ENCODE measurements around the gene TNFSF13. TPM values are rescaled to one million over a fixed set of nuclear protein-coding genes. Genes with fewer than 3 reads are reported as not detected.

TNFSF13 gene
- total RNA-seq, 2 experiments from 2014 or later = 1.0 to 1.1 TPM

DNA sequence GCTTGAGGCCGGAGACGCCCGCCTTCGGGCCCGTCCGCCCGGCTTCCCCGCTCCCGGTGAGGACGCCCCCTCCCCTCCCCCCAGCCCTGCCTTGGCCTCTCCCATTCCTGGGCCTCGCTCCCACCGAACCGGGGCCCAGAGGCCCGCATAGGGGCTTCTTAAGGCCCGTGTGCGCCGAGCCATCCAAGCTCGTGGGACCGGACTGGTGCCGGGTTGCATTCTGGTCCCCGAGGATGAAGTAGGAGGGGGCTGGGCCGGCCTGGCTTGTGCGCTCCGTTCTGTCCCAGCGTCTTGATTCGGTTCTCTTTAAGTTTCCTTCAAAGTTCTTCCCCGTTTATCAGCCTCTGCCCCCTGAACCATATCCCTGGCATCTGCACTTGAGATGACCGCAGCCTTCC, 3.7 kb downstream of the TNFSF13 start:
- CTCF ChIA-PET = interaction anchor here (2.2 to 3.1 kb wide), 6 partner anchors 9 to 126 kb away, joined by 8 to 29 read pairs (median 22); partner anchors contain the start of genes SOX15 and TMEM102

DNA sequence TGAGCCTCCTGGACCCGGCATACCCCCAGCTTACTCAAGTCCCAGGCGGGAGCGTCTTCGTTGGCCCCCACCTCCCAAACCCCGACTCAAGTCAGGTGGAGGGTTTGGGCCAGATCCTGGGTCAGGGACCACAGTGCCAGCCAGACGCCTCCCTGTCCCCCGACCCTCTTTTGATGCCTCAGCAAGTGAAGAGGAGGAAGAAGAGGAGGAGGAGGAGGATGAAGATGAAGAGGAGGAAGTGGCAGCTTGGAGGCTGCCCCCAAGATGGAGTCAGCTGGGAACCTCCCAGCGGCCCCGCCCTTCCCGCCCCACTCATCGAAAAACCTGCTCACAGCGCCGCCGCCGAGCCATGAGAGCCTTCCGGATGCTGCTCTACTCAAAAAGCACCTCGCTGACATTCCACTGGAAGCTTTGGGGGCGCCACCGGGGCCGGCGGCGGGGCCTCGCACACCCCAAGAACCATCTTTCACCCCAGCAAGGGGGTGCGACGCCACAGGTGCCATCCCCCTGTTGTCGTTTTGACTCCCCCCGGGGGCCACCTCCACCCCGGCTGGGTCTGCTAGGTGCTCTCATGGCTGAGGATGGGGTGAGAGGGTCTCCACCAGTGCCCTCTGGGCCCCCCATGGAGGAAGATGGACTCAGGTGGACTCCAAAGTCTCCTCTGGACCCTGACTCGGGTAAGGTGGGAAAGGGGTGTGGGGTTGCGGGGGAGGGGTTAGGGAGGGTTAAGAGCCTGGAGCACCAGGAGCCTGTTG, 4.7 kb downstream of the TNFSF13 start:
- POLR2A ChIA-PET = interaction anchor here (0.5 to 1.5 kb wide), 2 partner anchors 12 to 364 kb away, joined by 6 to 7 read pairs; no protein-coding TSS in a partner anchor

More for the DNA sequence above, 3.7 kb downstream of the TNFSF13 start:
- POLR2A ChIA-PET = interaction anchor here (0.6 to 1.9 kb wide), 5 partner anchors 13 to 296 kb away, joined by 5 to 10 read pairs (median 6); partner anchors contain the start of gene MPDU1

DNA sequence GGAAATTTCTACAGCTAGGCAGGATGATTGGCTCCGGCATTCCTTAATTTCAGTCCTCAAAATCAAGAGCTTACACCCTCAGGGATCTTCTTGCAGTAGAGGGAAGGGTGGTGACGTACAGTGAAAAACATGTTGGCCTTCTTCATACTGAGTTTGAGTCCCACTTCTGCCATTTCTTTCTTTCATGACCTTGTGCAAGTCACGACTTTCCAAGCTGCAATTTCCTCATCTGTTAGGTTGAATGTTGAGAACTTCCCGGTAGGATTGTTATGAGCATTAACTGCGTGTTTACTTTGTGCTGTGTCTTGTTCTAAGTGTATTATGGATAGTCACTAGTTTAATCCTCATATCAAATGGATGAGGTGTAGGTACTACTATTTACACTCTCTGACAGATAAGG, 11.0 kb downstream of the TNFSF13 start:
- ChIA-PET CTCF (interaction anchor here (2.2 to 4.2 kb wide), 2 partner anchors 9 to 20 kb away, joined by 7 to 27 read pairs; partner anchors contain the start of gene SENP3), POLR2A (no interaction called here)

More for the DNA sequence above, 4.7 kb downstream of the TNFSF13 start:
- CTCF ChIA-PET = interaction anchor here (0.6 kb wide), 1 partner anchor 65 kb away, joined by 3 read pairs; no protein-coding TSS in a partner anchor

DNA sequence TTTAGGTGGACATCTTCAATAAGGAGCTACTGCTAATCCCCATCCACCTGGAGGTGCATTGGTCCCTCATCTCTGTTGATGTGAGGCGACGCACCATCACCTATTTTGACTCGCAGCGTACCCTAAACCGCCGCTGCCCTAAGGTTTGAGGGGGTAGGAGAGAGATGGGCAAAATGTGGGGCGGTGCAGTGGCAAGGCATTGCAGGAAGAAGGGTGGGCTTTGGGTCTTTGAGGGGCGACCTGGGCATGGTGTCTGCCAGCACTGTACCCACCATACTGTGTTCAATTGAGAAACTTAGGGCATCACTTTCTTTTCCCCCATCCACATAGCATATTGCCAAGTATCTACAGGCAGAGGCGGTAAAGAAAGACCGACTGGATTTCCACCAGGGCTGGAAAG, 11.8 kb downstream of the TNFSF13 start:
- ChIA-PET CTCF (interaction anchor here (2.2 to 4.2 kb wide), 2 partner anchors 9 to 19 kb away, joined by 7 to 27 read pairs; partner anchors contain the start of gene SENP3), POLR2A (interaction anchor here (0.6 kb wide), 1 partner anchor 18 kb away, joined by 3 read pairs; no protein-coding TSS in a partner anchor)

DNA sequence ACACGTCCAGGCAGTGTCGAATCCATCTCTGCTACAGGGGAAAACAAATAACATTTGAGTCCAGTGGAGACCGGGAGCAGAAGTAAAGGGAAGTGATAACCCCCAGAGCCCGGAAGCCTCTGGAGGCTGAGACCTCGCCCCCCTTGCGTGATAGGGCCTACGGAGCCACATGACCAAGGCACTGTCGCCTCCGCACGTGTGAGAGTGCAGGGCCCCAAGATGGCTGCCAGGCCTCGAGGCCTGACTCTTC, 13.7 kb downstream of the TNFSF13 start:
- ChIA-PET POLR2A (interaction anchor here (0.6 to 2.2 kb wide), 3 partner anchors 12 to 87 kb away, joined by 3 to 8 read pairs (median 4); no protein-coding TSS in a partner anchor), CTCF (interaction anchor here (1.8 to 4.2 kb wide), 2 partner anchors 11 to 12 kb away, joined by 4 to 27 read pairs; partner anchors contain the start of genes MPDU1 and SENP3)

DNA sequence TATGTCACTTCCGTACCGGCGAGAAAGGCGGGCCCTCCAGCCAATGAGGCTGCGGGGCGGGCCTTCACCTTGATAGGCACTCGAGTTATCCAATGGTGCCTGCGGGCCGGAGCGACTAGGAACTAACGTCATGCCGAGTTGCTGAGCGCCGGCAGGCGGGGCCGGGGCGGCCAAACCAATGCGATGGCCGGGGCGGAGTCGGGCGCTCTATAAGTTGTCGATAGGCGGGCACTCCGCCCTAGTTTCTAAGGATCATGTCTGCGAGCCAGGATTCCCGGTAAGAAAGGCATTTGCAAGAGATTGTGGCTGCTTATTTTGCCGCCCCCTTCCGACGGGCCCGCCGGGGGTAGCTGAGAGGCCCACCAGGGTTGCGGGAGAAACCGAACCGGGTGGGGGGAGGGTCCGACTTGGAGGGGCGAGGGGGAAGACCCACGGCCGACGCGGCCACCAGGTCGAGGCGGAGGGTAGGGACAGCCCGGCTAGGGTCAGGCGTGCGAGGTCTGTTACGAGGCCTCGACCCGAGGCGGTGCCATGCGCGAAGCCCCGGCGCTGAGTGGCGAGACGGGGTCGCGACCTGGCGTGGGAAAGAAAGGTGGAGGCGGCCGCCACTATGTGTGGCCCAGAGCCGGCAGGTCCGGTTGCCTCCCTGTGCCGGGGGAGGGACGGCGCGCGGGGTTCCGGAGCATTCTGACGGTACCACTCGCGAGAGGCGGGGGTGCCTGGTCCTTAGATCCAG, 14.2 kb downstream of the TNFSF13 start:
- ChIA-PET POLR2A (interaction anchor here (0.6 to 3.9 kb wide), 9 partner anchors 11 to 675 kb away, joined by 3 to 29 read pairs (median 5); partner anchors contain the start of genes CTC1, MPDU1, TP53 and WRAP53), CTCF (interaction anchor here (1.8 to 4.2 kb wide), 2 partner anchors 11 to 12 kb away, joined by 4 to 27 read pairs; partner anchors contain the start of genes MPDU1 and SENP3)

DNA sequence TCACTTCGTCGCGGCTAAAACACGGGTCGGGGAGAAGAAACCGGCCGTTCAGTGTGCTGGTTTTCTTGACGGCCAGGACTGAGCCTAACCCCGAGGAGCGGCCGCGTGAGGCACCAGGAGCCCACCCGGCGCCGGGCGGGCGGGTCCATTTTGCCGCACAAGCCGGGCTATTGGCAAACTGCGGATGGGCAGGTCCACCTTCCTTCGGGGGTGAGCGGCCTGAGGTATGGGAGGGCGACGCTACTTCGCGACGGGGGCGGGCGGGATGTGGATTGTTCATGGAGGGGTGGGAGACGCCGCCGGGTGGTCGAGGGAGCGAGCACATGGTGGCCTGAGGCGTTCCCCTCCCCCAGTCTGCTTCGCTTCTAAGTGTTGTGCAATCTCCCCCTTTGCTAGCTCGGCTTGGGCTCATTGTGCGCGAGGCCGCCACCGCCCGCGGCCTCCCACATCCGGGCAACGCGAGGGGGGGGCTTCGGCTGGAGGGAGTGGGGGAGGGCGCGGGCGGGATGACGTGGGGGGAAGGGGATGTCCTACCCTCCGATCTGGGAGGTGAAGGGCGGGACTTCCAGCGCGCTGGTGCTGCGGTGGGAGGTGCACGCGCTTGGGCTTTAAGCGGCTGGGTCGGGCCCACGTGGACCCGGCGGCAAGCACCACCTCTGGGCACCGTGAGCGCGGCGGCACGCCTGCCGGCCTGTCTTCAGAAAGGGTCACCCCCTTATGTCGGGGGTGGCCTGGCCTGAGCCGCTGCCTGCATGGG, 15.0 kb downstream of the TNFSF13 start:
- POLR2A ChIA-PET = interaction anchor here (0.6 to 3.9 kb wide), 12 partner anchors 11 to 675 kb away, joined by 3 to 29 read pairs (median 4); partner anchors contain the start of genes CTC1, FXR2, MPDU1 and TP53
- CTCF ChIA-PET = interaction anchor here (1.3 to 4.2 kb wide), 5 partner anchors 11 to 16 kb away, joined by 3 to 27 read pairs (median 7); partner anchors contain the start of genes MPDU1 and SENP3

DNA sequence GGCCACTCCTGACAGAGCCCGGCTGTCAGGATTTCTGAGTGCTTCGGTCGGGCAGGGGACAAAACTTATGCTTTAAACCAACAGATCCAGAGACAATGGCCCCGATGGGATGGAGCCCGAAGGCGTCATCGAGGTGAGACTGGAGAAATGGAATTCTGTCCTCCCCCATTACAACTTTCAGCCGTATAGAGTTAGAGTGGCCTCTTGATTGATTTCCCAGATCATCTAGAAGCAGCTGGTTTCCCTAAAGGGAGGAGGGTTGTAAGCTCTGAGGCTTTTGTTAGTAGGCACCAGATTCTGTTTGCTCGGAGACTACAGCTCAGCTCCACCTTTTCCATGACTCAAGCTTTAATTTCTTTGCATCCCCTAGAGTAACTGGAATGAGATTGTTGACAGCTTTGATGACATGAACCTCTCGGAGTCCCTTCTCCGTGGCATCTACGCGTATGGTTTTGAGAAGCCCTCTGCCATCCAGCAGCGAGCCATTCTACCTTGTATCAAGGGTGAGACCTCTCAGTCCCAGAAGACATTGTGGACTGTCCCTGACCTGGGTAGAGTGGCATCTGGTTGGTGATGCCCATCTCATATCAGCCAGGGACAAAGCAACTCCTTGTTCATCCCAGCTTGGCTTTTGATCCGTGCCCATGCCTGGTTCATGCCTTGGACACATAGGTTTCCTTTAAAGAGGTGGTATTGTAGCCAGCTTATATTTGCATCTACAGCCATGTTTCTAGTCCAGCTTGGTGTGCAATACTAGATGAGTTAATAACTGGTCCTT, 15.8 kb downstream of the TNFSF13 start:
- ChIA-PET CTCF (interaction anchor here (1.3 to 3.2 kb wide), 3 partner anchors 10 to 15 kb away, joined by 3 to 21 read pairs (median 7); partner anchors contain the start of genes MPDU1 and SENP3), POLR2A (interaction anchor here (0.6 to 3.9 kb wide), 13 partner anchors 9 to 266 kb away, joined by 3 to 29 read pairs (median 3); partner anchors contain the start of genes FXR2, MPDU1, POLR2A and TP53)

DNA sequence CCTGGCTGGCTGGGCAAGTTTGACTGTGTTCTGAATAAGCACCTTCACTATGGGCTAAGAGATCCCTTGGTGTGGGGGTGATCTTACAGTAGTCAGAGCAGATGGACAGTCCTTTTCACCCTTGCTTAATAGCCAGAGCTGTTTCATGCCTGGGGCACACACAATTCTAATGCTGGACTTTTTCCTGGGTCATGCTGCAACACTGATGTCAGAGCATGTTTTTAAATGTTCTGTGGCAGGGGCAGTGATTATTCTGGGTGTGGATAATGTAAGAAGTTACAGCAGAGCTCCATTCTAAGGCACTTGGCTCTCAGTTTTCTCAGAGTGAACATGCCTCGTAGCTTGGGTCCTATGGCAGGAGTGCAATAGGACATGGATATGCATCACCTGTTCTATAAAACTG, 16.9 kb downstream of the TNFSF13 start:
- ChIA-PET POLR2A (interaction anchor here (0.5 to 3.9 kb wide), 6 partner anchors 9 to 267 kb away, joined by 3 to 29 read pairs (median 6); partner anchors contain the start of genes MPDU1, NEURL4 and SENP3), CTCF (interaction anchor here (3.2 kb wide), 1 partner anchor 14 kb away, joined by 21 read pairs; the partner anchor contains the start of gene SENP3)

DNA sequence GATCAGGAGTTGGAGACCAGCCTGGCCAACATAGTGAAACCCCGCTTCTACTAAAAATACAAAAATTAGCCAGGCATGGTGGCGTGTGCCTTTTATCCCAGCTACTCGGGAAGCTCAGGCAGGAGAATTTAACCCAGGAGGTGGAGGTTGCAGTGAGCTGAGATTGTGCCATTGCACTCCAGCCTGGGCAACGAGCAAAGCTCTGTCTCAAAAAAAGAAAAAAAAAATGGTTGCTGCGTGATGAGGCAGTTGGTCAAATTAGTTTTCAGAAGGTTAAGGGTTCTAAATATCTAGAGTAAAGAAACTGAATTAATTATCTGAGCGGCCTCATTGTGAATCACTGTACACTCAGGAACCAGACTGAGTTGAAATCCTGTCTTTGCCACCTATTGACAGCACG, 17.4 kb downstream of the TNFSF13 start:
- ChIA-PET POLR2A (interaction anchor here (0.5 to 3.9 kb wide), 6 partner anchors 8 to 267 kb away, joined by 3 to 29 read pairs (median 6); partner anchors contain the start of genes MPDU1, NEURL4 and SENP3), CTCF (interaction anchor here (1.0 to 3.2 kb wide), 2 partner anchors 15 to 279 kb away, joined by 4 to 21 read pairs; partner anchors contain the start of gene SENP3)

DNA sequence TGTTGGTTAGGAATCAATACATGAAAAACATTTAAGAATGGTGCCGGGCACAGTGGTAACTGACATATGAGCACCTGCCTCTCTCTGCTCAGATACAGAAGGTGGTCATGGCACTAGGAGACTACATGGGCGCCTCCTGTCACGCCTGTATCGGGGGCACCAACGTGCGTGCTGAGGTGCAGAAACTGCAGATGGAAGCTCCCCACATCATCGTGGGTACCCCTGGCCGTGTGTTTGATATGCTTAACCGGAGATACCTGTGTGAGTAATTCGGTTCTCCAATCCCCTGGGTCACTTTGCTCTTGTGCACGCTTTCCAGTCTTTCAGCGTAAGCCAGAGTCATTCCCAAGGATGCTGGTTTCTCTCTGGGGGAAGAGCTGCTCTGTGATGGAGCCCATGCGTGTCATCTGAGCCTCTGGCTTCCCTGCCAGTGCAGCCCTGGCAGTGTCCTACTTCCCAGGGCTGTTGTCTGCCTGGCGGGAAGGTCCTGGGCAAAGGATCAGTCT, 17.9 kb downstream of the TNFSF13 start:
- POLR2A ChIA-PET = interaction anchor here (0.5 to 3.9 kb wide), 5 partner anchors 8 to 1660 kb away, joined by 3 to 29 read pairs (median 5); partner anchors contain the start of gene MPDU1
- CTCF ChIA-PET = interaction anchor here (0.7 to 3.2 kb wide), 3 partner anchors 15 to 280 kb away, joined by 3 to 21 read pairs (median 4); partner anchors contain the start of gene SENP3

DNA sequence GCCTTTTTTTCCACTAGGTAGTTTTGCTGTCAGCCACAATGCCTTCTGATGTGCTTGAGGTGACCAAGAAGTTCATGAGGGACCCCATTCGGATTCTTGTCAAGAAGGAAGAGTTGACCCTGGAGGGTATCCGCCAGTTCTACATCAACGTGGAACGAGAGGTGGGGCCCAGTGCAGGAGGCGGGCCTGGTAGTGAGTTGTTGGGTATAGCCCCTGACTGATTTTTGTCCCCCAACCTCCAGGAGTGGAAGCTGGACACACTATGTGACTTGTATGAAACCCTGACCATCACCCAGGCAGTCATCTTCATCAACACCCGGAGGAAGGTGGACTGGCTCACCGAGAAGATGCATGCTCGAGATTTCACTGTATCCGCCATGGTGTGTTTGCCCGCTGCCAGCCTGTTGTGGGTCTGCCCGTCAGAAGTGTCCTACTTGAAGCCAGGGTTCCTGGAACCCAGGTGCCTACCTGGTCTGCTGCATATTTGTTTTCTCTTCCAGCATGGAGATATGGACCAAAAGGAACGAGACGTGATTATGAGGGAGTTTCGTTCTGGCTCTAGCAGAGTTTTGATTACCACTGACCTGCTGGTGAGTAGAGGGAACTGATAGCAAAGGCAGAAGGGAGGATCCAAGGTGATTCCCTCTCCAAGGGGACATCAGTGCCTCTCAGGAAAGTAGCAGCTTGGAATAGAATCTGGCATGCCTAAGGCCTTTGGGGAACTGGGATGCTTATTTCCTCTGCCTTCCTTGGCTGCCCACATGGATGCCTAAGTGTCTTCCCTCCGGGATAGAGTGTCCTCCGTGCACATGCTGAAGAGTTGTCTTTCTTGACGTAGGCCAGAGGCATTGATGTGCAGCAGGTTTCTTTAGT, 19.0 kb downstream of the TNFSF13 start:
- POLR2A ChIA-PET = interaction anchor here (0.6 to 2.0 kb wide), 2 partner anchors 269 to 1661 kb away, joined by 3 to 5 read pairs; no protein-coding TSS in a partner anchor
- CTCF ChIA-PET = interaction anchor here (0.7 to 1.0 kb wide), 2 partner anchors 12 to 17 kb away, joined by 3 read pairs; partner anchors contain the start of gene SOX15

DNA sequence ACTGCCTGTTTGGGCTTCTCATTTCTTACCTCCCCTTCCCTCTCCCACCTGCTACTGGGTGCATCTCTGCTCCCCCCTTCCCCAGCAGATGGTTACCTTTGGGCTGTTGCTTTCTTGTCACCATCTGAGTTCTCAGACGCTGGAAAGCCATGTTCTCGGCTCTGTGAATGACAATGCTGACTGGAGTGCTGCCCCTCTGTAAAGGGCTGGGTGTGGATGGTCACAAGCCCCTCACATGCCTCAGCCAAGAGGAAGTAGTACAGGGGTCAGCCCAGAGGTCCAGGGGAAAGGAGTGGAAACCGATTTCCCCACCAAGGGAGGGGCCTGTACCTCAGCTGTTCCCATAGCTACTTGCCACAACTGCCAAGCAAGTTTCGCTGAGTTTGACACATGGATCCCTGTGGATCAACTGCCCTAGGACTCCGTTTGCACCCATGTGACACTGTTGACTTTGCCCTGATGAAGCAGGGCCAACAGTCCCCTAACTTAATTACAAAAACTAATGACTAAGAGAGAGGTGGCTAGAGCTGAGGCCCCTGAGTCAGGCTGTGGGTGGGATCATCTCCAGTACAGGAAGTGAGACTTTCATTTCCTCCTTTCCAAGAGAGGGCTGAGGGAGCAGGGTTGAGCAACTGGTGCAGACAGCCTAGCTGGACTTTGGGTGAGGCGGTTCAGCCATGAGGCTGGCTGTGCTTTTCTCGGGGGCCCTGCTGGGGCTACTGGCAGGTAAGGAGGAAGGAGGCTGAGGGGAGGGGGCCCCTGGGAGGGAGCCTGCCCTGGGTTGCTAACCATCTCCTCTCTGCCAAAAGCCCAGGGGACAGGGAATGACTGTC, 20.7 kb downstream of the TNFSF13 start, which contains the start of gene CD68:
Gene CD68, plus strand, starts transcription at position 638 of the 833 bp plus-strand sequence. Its CDS starts 40 bp downstream, at position 678.
- POLR2A ChIA-PET = interaction anchor here (0.6 to 2.2 kb wide), 4 partner anchors 18 to 108 kb away, joined by 3 to 12 read pairs (median 3); partner anchors contain the start of genes TP53 and WRAP53

DNA sequence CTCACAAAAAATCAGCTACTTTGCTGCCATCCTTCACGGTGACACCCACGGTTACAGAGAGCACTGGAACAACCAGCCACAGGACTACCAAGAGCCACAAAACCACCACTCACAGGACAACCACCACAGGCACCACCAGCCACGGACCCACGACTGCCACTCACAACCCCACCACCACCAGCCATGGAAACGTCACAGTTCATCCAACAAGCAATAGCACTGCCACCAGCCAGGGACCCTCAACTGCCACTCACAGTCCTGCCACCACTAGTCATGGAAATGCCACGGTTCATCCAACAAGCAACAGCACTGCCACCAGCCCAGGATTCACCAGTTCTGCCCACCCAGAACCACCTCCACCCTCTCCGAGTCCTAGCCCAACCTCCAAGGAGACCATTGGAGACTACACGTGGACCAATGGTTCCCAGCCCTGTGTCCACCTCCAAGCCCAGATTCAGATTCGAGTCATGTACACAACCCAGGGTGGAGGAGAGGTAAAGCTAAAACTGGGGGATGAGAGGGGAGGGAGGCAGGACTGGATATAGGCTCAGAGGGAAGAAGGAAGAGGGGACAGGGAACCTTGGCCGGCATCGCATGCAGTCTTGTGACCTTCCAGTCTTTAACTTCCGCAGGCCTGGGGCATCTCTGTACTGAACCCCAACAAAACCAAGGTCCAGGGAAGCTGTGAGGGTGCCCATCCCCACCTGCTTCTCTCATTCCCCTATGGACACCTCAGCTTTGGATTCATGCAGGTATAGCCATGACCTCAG, 21.5 kb downstream of the TNFSF13 start:
- CTCF ChIA-PET = interaction anchor here (0.5 to 1.6 kb wide), 5 partner anchors 9 to 21 kb away, joined by 3 to 4 read pairs (median 3); partner anchors contain the start of genes SOX15 and TNFSF13
- POLR2A ChIA-PET = interaction anchor here (0.6 to 2.2 kb wide), 5 partner anchors 9 to 341 kb away, joined by 3 to 12 read pairs (median 3); partner anchors contain the start of genes PHF23, TP53 and WRAP53

More for the DNA sequence above, 20.7 kb downstream of the TNFSF13 start, which contains the start of gene CD68:
- CTCF ChIA-PET = interaction anchor here (0.5 to 1.2 kb wide), 5 partner anchors 10 to 108 kb away, joined by 3 to 4 read pairs (median 3); partner anchors contain the start of genes SOX15 and TNFSF13

Data from activated CD8-positive, alpha-beta memory T cell treated with anti-CD3 and anti-CD28 coated beads for 36 hours (primary cell).